ENCODE measurements around the gene RCBTB1.

Gene RCBTB1

GRCh38 chr13:49586717-49587116, 1.4 kb upstream of the RCBTB1 start:
- Histone ChIP-seq H3K27ac (no peak overlapping the region), H3K36me3 (no peaks in the 10 kb centered on the region), H3K9me3 (no peaks in the 10 kb centered on the region), H3K27me3 (peaks cover 5% of the 10 kb centered on the region), H3K4me1 (ENCODE audit: control insufficient read depth in 1 of 2, insufficient read depth in 1 of 2, low read depth in 1 of 2, low read length in 1 of 2) (peaks cover 14 to 16% of the 10 kb centered on the region in 2 experiments), H3K4me3 (ENCODE audit: low read depth in 1 of 2, low read length in 1 of 2) (no peak overlapping the region)
- no peak for TF ChIP-seq CTCF (IDR thresholded peaks at IDR 0.05)

GRCh38 chr13:49584771-49585182, 581 bp downstream of the RCBTB1 start:
- Histone ChIP-seq H3K36me3 (peaks cover 2% of the 10 kb centered on the region), H3K4me3 (ENCODE audit: low read depth in 1 of 2, low read length in 1 of 2) (peak overlapping the region; percentile 73 to 87), H3K27me3 (peaks cover 5% of the 10 kb centered on the region), H3K4me1 (ENCODE audit: control insufficient read depth in 1 of 2, insufficient read depth in 1 of 2, low read depth in 1 of 2, low read length in 1 of 2) (peaks cover 14 to 16% of the 10 kb centered on the region in 2 experiments), H3K9me3 (no peaks in the 10 kb centered on the region), H3K27ac (peak overlapping the region; percentile 60)
- no peak for TF ChIP-seq CTCF (IDR thresholded peaks at IDR 0.05)

- Histone ChIP-seq H3K9me3 (no peaks in the 10 kb centered on the region), H3K36me3 (peaks cover 10% of the 10 kb centered on the region), H3K27ac (no peak overlapping the region), H3K4me3 (ENCODE audit: low read depth in 1 of 2, low read length in 1 of 2) (no peak overlapping the region), H3K27me3 (peaks cover 5% of the 10 kb centered on the region), H3K4me1 (ENCODE audit: control insufficient read depth in 1 of 2, insufficient read depth in 1 of 2, low read depth in 1 of 2, low read length in 1 of 2) (peaks cover 12 to 14% of the 10 kb centered on the region in 2 experiments)
- TF ChIP-seq CTCF (IDR thresholded peaks at IDR 0.05), result no peak
These were observed 4.2 kb downstream of the RCBTB1 start for GRCh38 chr13:49580980-49581680.

- no peak for TF ChIP-seq CTCF (IDR thresholded peaks at IDR 0.05)
- H3K4me3 ChIP-seq (ENCODE audit: low read depth in 1 of 2, low read length in 1 of 2), result no peak overlapping the region
- H3K27me3 ChIP-seq, result peaks cover 1% of the 10 kb centered on the region
- no peaks in the 10 kb centered on the region for H3K9me3 ChIP-seq
- peaks cover 2 to 3% of the 10 kb centered on the region in 2 experiments for H3K4me1 ChIP-seq (ENCODE audit: control insufficient read depth in 1 of 2, insufficient read depth in 1 of 2, low read depth in 1 of 2, low read length in 1 of 2)
- no peak overlapping the region for H3K27ac ChIP-seq
- peaks cover 10% of the 10 kb centered on the region for H3K36me3 ChIP-seq
These were observed 5.9 kb downstream of the RCBTB1 start for GRCh38 chr13:49579501-49579900.

- Histone ChIP-seq H3K36me3 (no peaks in the 10 kb centered on the region), H3K27me3 (no peaks in the 10 kb centered on the region), H3K4me1 (ENCODE audit: control insufficient read depth in 1 of 2, insufficient read depth in 1 of 2, low read depth in 1 of 2, low read length in 1 of 2) (no peaks in the 10 kb centered on the region), H3K27ac (no peak overlapping the region), H3K4me3 (ENCODE audit: low read depth in 1 of 2, low read length in 1 of 2) (no peak overlapping the region), H3K9me3 (no peaks in the 10 kb centered on the region)
- TF ChIP-seq CTCF (IDR thresholded peaks at IDR 0.05), result no peak
These were observed 13.8 kb downstream of the RCBTB1 start for GRCh38 chr13:49571299-49572240.
